GM23248 (cell line): ENCODE results near the gene TEDC2. TPM values are rescaled to one million over a fixed set of nuclear protein-coding genes. Genes with fewer than 3 reads are reported as not detected.

Experiments used
- DNase-seq: peaks from one replicate; pipeline ENCODE4 v3.0.0-alpha.2; 2015
- H2AFZ ChIP-seq: fragments of 200-600 bp; sonication (generic); 2 replicates; pipeline ENCODE4 v1.6.1; 2016; ENCODE audit warnings: antibody characterized with exemption
- H3F3A ChIP-seq: fragments of 200-600 bp; sonication (generic); 2 replicates; pipeline ENCODE4 v1.6.1; 2016; ENCODE audit warnings: mild to moderate bottlenecking, antibody characterized with exemption, mixed run types; ENCODE audit not compliant: insufficient read depth
- H3K27ac ChIP-seq: fragments of 200-600 bp; sonication (generic); 2 replicates; pipeline ENCODE4 v1.5.1; 2016; ENCODE audit warnings: mild to moderate bottlenecking
- H3K27me3 ChIP-seq: fragments of 200-600 bp; sonication (generic); replicated peaks from 2 replicates; pipeline ENCODE4 v1.6.1; 2016; ENCODE audit warnings: mild to moderate bottlenecking; ENCODE audit not compliant: insufficient read depth
- H3K36me3 ChIP-seq: fragments of 200-600 bp; sonication (generic); 2 replicates; pipeline ENCODE4 v1.6.1; 2016; ENCODE audit warnings: low read depth, mild to moderate bottlenecking
- H3K4me1 ChIP-seq: fragments of 200-600 bp; sonication (generic); 2 replicates; pipeline ENCODE4 v1.6.1; 2016; ENCODE audit warnings: mild to moderate bottlenecking; ENCODE audit not compliant: insufficient read depth
- H3K4me2 ChIP-seq: fragments of 200-600 bp; sonication (generic); one replicate; pipeline ENCODE4 v1.6.1; 2016; ENCODE audit warnings: mild to moderate bottlenecking; ENCODE audit not compliant: unreplicated experiment
- H3K4me3 ChIP-seq: fragments of 200-600 bp; sonication (generic); 2 replicates; pipeline ENCODE4 v1.5.1; 2016; ENCODE audit warnings: mild to moderate bottlenecking
- H3K79me2 ChIP-seq: fragments of 200-600 bp; sonication (generic); 2 replicates; pipeline ENCODE4 v1.6.1; 2016; ENCODE audit warnings: mild to moderate bottlenecking; ENCODE audit not compliant: insufficient read depth
- H3K9ac ChIP-seq: fragments of 200-600 bp; sonication (generic); 2 replicates; pipeline ENCODE4 v1.6.1; 2016; ENCODE audit warnings: mild to moderate bottlenecking
- H3K9me2 ChIP-seq: fragments of 200-600 bp; sonication (generic); 2 replicates; pipeline ENCODE4 v1.6.1; 2016; ENCODE audit warnings: mixed run types, mild to moderate bottlenecking, moderate library complexity; ENCODE audit not compliant: insufficient read depth
- H3K9me3 ChIP-seq: fragments of 200-600 bp; sonication (generic); one replicate; pipeline ENCODE4 v1.6.1; 2017; ENCODE audit warnings: low read depth
- H4K20me1 ChIP-seq: fragments of 200-600 bp; sonication (generic); 2 replicates; pipeline ENCODE4 v1.6.0; 2016; ENCODE audit not compliant: insufficient read depth
- EZH2 ChIP-seq: fragments of 200-600 bp; sonication (generic); IDR thresholded peaks from 2 replicates; pipeline ENCODE4 v1.6.1; 2018; ENCODE audit warnings: antibody characterized with exemption, mild to moderate bottlenecking; ENCODE audit not compliant: insufficient read depth, poor library complexity, severe bottlenecking
- EZH2phosphoT487 ChIP-seq: fragments of 200-600 bp; sonication (generic); IDR thresholded peaks from 2 replicates; pipeline ENCODE4 v1.6.1; 2018; ENCODE audit warnings: antibody characterized with exemption, moderate library complexity, mild to moderate bottlenecking, low read depth; ENCODE audit not compliant: insufficient read depth
- WGBS, 2 experiments: methylation state at CpG; one replicate each; pipeline ENCODE4 v1.1.6; 2015 to 2017; ENCODE audit warnings: low lambda C conversion rate in 2 of 2, low coverage in 1 of 2; ENCODE audit errors: missing lambda C conversion rate in 2 of 2; 5-methylcytosine and 5-hydroxymethylcytosine counted together
- in situ Hi-C: fragments of 300-500 bp; cut with MboI; formaldehyde crosslinking; loops from 2 replicates; pipeline ENCODE4 v1.15.0; 2020
- polyA plus RNA-seq: library from polyadenylated mRNA; unstranded; fragments of >200 nt; fragmentation: Nextera tagmentation; extraction: Ambion mirVana; gene quantifications from 2 replicates; pipeline ENCODE4 v1.2.1, GENCODE V29; 2016
- total RNA-seq: library from RNA; depleted of rRNA; stranded (reverse); fragments of >200 nt; shearing (Covaris generic); gene quantifications from 2 replicates; pipeline ENCODE4 v1.2.3, GENCODE V29; 2014

Gene TEDC2
- total and polyA plus RNA-seq, 2 experiments from 2014 or later = 4.8 to 6.8 TPM

DNA sequence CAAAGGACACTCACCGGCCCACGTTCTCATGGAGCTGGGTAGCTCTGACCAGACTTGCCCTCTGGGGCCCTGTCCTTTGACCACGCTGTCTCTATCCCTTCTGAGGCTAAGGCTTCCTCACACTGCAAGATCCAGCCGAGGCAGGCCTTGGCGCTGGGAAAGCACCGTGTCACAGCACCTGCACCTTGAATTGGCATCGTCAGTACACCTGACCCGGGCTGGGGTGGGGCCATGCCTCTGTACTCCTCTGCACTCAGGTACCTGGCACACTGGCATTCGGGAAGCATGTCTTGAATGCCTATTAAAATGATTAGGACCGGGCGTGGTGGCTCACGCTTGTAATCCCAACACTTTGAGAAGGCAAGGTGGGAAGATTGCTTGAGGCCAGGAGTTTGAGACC, 21.0 kb downstream of the TEDC2 start:
- Histone ChIP-seq H3K9me2 (no peaks in the 10 kb centered on the region), H3K4me2 (no peak overlapping the region), H4K20me1 (no peaks in the 10 kb centered on the region), H3K4me1 (peaks cover 18% of the 10 kb centered on the region), H3K27me3 (no peaks in the 10 kb centered on the region), H3K9ac (no peak overlapping the region), H3K9me3 (no peaks in the 10 kb centered on the region), H3K36me3 (no peaks in the 10 kb centered on the region), H3K4me3 (no peak overlapping the region), H3F3A (peaks cover 10% of the 10 kb centered on the region; the same call in 1 of the 2 replicates), H3K27ac (no peak overlapping the region), H3K79me2 (peaks cover 62% of the 10 kb centered on the region), H2AFZ (no peak overlapping the region)
- TF ChIP-seq EZH2phosphoT487 (no peak), EZH2 (no peak)
- DNase-seq = no peak
- in situ Hi-C loops = no loop called here
- 86 to 90% methylated on average over 12 of the region's 12 CpGs for WGBS, 2 experiments

DNA sequence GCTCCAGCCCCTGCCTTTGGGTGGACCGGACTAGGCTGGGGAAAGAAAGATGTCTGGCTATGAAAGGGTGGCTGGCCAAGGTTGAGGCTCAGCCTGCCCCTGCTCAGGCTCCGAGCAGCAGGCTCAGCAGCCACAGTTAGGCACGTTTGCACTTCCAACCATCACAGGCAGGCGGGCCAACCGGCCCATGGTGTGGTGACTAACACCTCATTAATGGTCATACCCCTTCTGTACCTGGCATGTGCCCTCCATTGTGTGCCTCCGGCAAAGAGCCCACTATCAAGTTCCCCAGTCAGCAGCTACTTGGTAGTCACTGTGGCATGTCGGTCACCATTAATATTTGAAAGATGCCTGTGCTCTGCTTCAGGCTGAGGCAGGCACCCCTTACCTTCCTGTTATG, 21.8 kb downstream of the TEDC2 start:
- 69 to 80% methylated on average over 7 of the region's 7 CpGs for WGBS, 2 experiments
- no peak overlapping the region for H2AFZ ChIP-seq
- peak overlapping the region; percentile 86; the same call in 1 of the 2 replicates for H3K9ac ChIP-seq
- no peaks in the 10 kb centered on the region for H3K27me3 ChIP-seq
- peaks cover 18% of the 10 kb centered on the region for H3K4me1 ChIP-seq
- no peak for DNase-seq
- peaks cover 61% of the 10 kb centered on the region for H3K79me2 ChIP-seq
- H3K9me3 ChIP-seq = no peaks in the 10 kb centered on the region
- H3K9me2 ChIP-seq = no peaks in the 10 kb centered on the region
- no peak overlapping the region for H3K27ac ChIP-seq
- TF ChIP-seq EZH2 = no peak
- TF ChIP-seq EZH2phosphoT487 = no peak
- no peak overlapping the region for H3K4me3 ChIP-seq
- no peaks in the 10 kb centered on the region for H4K20me1 ChIP-seq
- H3K4me2 ChIP-seq = no peak overlapping the region
- in situ Hi-C loops = no loop called here
- H3K36me3 ChIP-seq = no peaks in the 10 kb centered on the region
- peaks cover 10% of the 10 kb centered on the region; the same call in 1 of the 2 replicates for H3F3A ChIP-seq

GRCh38 chr16:2482249-2482648, 22.3 kb downstream of the TEDC2 start:
- H4K20me1 ChIP-seq = no peaks in the 10 kb centered on the region
- WGBS, 2 experiments = 44 to 48% methylated on average over 12 to 13 of the region's 13 CpGs
- H3K9ac ChIP-seq = peak overlapping the region; percentile 86
- peaks cover 18% of the 10 kb centered on the region for H3K4me1 ChIP-seq
- H3K27me3 ChIP-seq = no peaks in the 10 kb centered on the region
- H3K79me2 ChIP-seq = peaks cover 63% of the 10 kb centered on the region
- no peak for TF ChIP-seq EZH2phosphoT487
- H3K9me3 ChIP-seq = no peaks in the 10 kb centered on the region
- no peak for DNase-seq
- H3K9me2 ChIP-seq = no peaks in the 10 kb centered on the region
- peak overlapping the region; percentile 86 for H3K27ac ChIP-seq
- no peaks in the 10 kb centered on the region for H3K36me3 ChIP-seq
- in situ Hi-C loops = no loop called here
- H2AFZ ChIP-seq = peak overlapping the region; percentile 72
- peaks cover 10% of the 10 kb centered on the region; the same call in 1 of the 2 replicates for H3F3A ChIP-seq
- peak overlapping the region; percentile 57 for H3K4me2 ChIP-seq
- peak overlapping the region; percentile 57; the same call in 1 of the 2 replicates for H3K4me3 ChIP-seq

- no peaks in the 10 kb centered on the region for H3K27me3 ChIP-seq
- no peaks in the 10 kb centered on the region for H3K9me3 ChIP-seq
- peaks cover 18% of the 10 kb centered on the region for H3K4me1 ChIP-seq
- WGBS, 2 experiments = 9% methylated on average over 24 to 32 of the region's 32 CpGs
- no peaks in the 10 kb centered on the region for H3K36me3 ChIP-seq
- peaks cover 10% of the 10 kb centered on the region; the same call in 1 of the 2 replicates for H3F3A ChIP-seq
- H3K4me3 ChIP-seq = peak overlapping the region; percentile 57
- peaks cover 63% of the 10 kb centered on the region for H3K79me2 ChIP-seq
- peak overlapping the region; percentile 86 for H3K27ac ChIP-seq
- no peaks in the 10 kb centered on the region for H3K9me2 ChIP-seq
- peak overlapping the region; percentile 72 for H2AFZ ChIP-seq
- H3K4me2 ChIP-seq = peak overlapping the region; percentile 57
- TF ChIP-seq EZH2 = no peak
- no peak for TF ChIP-seq EZH2phosphoT487
- peak; percentile 92 for DNase-seq
- in situ Hi-C loops = no loop called here
- no peaks in the 10 kb centered on the region for H4K20me1 ChIP-seq
- peak overlapping the region; percentile 86 for H3K9ac ChIP-seq
Measured at GRCh38 chr16:2482708-2483534, 23.0 kb downstream of the TEDC2 start.
